Stimulated activated CD8-positive, alpha-beta memory T cell treated with anti-CD3 and anti-CD28 coated beads, Interleukin-4, amount 100 ng/mL, for 24 hours (primary cell): ENCODE data around the gene PTCHD4.

ENCODE experiments used
- DNase-seq: peaks from one replicate; pipeline ENCODE4 v3.0.0-alpha.2; 2020; ENCODE audit warnings: low read depth

The PTCHD4 gene

DNA sequence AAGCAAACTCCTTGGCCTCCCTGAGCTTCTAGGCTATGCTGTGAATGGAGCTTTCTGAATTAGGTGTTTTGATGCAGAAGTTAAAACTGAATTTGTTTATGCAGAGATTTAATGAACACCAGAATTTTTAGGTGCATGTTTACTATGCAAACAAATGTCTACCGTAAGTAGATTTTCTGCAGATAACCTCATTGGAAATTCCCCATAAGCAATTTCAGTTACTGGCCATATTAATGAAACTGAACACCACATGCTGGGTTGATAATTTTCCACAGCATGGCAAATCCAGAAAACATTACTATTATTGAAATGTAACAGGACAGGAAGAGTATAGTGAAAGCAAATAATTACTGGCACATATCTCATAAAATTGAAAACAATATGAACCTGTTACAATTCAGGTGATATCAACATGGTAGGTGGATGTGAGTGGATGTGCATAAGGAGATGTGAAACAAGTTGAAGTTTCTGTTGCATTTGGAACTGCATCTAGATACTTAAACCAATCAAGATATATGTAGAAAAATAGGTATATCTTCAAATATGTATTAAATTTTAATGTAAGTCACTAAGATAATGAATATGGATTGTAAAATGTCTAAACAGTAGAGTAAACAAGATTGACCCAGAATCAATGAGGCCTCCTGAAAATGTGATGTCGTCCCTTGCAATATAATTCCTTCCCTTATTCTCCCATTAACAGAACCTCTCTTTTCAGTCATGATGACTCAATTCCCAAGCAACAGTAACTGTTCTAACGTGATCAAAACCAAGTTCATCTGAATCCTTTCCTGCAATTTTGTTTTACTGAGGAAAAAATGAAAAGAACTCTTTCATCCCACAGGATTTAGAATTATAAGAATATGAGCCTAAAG is 11.0 kb downstream of the PTCHD4 start:
- DNase-seq = no peak

DNA sequence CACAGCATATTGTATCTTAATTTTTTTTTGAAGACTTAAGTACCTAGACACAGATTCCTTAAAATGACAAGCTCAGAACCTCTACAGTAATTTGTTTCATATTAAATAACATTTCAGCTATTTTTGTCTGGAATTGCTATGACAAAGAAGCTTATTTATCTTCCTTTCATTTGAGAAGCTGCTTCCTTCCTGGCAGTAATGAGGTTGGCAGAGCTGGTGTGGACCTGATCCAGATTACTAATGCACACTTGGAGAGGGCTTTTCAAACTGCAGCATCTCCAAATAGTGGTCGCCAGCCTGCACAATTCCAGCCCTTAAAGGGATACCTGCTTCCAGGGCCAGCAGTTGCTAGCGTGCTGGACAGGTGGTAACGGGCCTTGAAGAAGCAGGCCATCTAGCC is 12.1 kb downstream of the PTCHD4 start:
- DNase-seq = no peak

DNA sequence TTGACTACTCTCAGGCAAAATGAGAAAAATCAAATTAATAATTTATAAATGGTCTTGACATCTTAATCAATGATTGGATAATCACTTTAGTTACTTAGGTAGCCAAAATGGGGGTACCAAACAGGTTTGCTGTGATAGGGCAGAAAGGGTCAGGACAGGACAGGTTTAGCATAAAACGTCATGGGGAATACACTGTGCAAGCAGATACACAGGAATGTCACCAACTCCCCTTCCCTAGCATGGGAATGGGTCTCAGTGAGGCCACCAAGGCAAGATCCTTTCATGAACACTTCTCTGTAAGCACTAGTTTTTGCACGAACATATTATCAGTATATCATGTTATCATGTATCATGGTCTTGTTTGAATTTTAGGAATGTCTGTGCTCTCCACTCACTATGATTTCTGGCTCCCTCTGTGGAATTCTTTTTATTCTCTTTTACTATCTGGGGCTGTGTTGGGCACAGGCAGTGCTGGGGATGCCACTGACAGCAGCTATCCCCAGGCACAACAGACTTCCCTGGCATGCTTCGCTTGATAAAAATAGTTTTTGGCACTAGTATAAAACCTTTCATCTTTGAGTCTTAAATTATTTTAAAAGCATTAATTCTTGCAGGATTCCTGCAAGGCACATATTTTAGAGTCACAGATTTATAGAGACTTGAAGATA is 18.3 kb downstream of the PTCHD4 start:
- DNase-seq = no peak

DNA sequence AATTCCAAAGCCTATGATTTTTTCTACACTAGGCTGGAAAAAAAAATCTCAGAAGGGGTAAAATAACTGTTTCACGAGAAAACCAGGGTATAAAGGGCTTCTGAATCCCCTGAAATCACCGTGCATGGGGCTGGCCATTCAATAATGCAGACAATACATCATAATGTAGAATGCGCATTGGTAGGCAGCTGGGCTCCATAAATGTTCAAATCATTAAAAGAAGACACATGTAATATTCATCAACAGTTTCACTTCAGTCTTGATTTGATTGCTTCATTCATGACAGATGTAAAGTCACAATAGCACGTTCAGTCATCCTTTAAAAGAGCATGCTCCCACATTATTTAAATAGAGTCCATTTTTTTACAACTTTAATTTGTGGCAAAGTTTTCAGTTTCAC is 20.5 kb downstream of the PTCHD4 start:
- DNase-seq = no peak

DNA sequence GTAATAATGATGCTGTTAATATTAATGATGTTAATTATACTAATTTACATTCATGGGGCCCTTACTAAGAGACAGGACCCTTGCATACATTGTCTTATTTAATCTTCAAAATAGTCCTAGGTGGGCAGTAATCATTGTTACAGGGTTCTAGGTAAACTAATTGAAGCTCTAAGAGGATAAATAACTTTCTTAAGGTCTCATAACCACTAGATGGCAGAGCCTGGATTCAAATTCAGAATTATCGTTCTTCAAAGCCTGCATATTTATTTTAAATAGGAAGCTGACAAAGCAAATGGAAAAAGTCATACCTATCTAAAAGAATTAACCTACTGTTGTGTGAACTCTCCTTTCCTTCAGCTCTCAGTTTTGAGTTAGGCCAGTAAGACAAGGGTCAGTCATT is 23.5 kb downstream of the PTCHD4 start:
- no peak for DNase-seq

DNA sequence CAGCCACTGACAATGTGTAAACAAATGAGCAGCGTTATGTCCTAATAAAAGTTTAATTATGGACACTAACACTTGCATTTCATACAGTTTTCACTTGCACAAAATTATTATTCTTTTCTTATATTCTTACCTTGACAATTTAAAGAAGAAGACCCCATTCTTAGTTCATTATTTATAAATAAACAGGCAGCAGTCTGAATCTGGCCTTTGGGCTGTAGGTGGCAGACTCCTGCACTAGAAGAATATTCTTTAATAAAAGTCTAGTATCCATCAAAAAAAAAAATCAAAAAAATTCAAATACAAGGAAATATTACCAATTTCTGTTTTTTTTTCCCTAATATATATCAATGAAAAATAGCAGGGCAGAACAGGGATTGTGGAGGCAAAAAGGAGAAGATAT is 24.8 kb downstream of the PTCHD4 start:
- DNase-seq = no peak

DNA sequence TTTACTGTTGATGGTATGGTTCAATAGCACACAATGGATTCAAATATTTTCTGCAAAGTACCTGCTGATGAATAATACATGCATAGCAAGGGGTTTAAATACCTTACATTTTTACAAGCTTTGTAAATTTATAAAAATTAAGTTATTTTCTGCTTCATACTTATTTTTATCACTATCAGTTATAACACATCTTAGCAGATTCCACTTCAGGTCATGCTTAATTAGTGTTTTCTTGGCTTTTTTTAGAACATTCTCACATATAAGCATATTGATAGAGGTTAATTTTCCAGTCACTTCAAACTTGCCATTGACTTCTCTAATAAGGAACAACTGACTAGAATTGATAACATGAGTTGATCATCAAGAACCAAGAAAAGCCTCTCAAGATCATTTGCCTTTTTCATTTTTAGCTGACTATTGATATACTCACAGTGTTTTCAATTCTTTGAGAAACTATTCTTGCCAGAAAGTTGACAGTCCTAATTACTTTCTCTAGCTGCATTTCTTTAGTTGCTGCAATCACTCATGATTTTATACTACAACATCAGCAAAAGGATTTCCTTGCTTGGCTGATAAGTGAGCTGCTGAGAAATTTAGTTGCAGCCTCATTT is 25.8 kb downstream of the PTCHD4 start:
- DNase-seq = no peak

DNA sequence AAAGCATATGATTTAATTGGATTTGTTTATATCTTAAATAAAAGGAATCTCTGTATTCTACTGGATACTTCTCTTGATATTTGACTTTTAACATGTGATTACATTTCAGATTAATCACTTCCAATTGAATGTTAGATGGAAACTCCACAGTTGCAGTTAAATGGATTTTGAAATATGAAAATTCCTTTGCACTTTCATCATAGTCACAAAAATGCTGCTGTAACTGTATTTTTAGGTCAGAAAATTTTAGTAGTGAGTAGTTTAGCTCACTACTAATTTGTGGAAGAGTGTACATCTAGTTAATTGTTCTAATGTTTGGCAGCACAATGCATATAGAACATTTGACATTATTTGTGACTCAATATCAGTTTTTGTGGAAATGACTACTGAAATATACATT is 26.8 kb downstream of the PTCHD4 start:
- no peak for DNase-seq

DNA sequence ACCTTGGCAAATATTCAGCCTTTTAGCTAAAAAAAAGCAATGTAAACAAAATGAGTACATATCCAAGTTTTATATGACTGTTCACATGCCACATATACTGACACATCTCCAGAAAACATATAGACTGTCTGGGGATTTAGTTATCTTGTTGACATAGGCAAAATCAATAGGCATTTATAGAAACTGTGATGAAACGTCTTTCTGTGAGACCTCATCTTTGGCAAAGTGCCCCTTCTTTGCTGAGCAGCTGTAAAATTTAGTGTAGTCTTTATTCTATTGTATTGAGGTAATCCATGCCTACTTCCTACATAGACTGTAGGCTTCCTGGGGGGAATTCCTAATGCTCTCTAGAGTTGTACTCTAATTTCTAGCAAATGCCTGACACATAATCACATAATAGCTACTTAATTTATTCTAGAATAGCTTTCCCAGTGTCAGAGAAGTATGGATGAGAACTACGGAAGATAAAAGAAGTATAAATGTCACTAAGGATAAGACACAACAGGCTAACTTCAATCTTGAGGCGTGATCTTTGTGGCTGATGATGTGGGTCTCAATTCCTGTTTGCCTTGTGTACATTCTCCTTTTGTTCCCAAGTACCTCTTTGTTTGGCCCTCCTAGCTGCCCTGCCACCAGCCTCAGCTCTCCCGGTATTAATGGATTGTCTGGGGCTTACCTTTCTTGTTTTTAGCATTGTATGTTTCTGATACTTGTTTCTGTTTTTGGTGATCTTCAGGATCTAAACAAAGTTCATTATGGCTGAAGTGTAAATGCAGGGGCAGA is 30.6 kb downstream of the PTCHD4 start:
- no peak for DNase-seq

DNA sequence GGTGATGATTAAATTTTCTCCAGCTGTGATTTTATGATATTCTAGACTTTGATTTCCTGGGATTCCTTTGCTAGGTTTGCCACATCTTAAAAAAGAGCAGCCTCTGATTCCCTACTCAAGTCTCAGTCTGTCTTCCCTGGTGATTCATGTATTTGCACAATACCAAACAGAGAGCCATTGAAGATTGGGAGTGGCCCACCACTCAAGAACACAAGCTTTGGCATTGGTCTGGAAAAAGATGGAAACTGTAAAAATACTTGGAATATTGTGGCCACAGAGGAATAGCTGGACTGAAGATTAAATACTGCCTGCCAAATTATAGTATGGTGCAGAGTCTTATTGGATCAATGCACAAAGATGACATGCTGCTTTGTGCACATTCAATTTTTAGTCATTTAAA is 32.9 kb downstream of the PTCHD4 start:
- DNase-seq = no peak

DNA sequence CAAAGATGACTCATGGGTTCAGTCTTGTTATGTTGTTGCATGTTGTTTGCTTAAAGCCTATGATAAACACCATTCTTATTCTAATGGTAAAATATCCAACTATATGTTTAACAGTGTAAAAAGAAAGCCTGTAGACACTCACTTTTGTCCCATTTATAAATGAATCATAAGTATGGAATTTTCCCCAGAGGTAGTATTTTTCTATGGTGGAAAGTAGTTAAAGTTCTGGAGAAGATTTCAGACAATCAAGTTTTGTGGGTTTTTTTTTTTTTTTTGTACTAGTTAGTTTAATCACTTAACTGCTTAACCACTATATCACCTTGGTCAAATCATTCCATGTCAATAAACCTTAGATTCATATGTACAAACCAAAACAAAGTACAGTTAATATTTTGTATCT is 35.8 kb downstream of the PTCHD4 start:
- no peak for DNase-seq

DNA sequence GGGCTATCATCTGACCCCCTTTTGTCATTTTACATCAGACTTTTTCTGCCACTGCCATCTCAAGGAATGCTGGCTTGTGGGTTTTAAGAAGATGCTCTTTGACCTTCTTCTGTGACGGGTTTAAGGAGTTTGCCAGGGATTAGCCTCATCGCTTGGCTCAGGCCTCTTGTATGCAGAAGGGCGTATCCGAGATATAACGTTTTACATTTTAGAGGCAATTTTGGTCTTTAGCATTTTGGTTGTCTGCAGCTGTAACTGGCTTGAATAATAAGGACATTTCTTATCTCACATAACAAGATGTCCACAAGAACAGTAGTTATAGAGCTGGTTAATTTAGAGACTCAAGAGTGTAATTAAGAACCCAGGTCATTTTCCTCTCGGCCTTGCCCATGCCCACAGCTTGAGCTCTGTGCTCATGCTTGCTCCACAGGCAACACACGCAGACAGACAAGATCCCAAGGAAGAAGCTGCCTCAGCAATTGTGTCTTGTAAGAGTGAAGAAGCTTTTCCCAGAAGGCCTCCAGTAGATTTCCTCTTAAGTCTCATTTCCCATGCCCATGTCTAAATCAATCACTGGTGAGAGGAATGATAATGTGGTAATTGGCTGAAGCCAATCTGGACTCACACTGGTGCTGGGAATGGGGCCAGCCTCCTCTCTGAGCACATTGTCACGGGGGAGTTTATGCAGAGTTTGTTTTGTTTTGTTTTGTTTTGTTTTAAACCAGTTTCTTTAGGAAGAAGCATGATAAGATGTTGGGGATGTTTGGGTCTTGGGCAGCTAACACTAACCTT is 36.8 kb downstream of the PTCHD4 start:
- DNase-seq = no peak

DNA sequence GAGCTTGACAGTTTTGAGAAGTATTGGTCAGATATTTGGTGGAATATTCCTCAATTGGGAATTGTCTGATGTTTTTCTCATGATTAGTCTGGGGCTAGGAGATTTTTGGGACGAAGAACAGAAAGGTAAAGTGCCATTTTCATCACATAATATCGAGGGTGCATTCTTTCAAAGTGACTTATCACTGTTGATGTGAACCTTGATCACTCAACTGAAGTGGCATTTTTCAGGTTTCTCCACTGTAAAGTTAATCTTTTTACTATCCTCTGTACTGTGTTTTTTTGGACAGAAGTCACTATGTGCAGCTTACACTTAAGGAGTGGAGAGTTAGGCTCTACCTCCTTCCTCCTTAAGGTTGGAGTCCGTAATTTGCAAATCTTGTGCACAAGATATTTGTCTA is 39.2 kb downstream of the PTCHD4 start:
- no peak for DNase-seq

DNA sequence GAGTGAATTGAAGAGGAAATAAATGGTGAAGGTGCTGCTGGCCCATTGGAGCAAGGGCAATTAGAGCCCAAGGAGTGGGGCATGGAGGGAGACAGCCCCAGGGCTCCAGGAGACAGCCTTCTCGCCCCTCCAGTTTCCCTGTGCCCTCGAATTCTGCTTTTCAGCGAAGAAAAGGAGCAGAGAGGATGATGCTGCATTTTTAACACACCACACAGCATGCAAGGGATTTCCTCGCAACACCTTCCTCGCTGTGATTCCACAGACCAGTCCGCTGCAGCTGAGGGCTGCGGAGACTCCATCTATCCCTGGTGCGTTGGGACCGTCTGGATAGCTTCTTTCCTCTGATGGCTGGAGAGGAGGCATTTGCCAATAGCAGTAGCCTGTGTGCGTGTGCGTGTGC is 41.7 kb downstream of the PTCHD4 start:
- no peak for DNase-seq

DNA sequence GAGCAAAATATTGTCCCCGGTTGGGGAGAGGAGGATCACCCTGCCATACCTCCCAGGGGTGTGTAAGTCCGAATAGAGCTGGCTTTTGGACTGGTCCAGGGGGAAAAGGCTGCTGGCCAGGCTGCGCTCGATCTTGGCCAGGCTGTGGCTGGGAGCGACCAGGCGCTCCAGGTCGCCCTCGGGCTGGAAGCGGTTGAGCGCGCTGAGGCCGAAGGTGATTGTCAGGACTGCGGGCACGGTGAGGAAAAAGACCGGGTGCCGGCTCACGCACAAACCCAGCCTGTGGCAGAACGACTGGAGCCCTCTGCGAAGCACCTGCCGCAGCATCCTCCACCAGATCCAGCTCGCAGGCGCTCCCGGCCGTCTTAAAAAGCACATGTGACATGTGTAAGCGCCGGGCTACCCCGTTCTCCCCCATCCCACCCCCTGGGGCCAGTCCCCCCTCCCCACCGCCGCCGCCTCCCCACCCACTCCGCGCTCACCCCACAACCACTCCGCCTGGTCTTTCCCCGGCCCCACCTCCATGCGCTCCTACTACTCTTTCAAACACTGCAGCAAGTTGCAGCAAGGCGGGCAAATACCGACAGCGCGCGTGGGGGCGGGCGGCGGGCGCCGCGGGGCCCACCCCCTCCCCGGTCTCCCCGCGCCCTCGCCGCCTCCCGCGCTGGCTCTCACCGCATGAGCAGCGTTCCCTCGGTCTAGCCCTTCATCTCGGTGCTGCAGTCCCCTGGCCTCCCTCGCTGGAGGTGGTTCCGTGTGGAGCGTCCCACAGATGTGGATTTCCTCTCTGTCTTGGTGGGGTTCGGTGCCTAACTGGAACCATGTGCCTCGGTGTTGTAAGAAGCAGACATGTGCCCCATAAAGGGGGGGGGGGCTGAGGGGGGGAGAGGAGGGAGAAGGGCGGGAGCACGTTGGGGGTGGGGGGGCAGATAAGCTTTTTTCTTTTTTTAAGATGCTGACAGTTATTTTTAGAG is 42.4 kb downstream of the PTCHD4 start:
- no peak for DNase-seq

DNA sequence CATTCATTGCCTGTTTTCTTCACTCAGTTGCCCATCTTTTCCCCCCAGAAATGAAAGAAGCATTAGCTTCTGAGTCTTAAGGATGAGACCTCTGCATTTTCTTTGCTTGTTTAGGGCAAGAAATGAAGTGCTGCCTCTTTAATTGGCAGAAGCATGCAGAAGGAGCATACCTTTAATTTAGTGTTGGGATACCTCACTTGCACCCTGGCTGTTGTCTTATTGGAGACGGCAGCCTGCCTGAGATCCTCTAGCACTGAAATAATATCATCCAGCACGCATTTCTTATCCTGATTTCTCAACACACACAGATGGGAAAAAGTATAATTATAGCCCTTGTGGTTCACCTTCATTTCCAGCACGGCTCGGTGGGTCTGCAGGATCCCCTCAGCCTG is 43.1 kb downstream of the PTCHD4 start:
- no peak for DNase-seq

DNA sequence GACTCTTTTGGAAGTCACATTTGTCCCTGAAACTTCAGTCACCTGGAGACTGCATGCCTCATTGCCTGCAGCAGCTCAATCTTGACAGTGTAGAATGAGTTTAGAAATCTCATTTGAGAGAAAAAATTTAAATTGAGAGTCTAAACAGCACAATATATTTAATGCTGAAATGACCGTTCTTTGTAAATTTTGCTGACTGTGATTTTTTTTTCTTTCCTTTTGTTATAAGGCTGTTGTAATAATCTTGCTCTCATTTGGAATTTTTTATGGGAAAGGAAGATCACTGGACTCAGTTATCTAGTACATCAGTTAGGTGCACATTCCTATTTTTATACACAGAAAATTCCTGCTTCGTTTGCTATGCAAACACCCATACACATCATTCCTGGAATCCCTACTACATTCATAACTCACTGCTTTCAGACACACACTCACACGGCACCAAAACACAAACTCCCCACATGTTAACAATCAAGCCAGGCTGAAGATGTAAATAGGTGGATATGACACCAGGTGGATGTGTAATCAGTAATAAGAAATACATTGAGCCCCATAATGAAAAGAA is 43.8 kb downstream of the PTCHD4 start:
- no peak for DNase-seq

DNA sequence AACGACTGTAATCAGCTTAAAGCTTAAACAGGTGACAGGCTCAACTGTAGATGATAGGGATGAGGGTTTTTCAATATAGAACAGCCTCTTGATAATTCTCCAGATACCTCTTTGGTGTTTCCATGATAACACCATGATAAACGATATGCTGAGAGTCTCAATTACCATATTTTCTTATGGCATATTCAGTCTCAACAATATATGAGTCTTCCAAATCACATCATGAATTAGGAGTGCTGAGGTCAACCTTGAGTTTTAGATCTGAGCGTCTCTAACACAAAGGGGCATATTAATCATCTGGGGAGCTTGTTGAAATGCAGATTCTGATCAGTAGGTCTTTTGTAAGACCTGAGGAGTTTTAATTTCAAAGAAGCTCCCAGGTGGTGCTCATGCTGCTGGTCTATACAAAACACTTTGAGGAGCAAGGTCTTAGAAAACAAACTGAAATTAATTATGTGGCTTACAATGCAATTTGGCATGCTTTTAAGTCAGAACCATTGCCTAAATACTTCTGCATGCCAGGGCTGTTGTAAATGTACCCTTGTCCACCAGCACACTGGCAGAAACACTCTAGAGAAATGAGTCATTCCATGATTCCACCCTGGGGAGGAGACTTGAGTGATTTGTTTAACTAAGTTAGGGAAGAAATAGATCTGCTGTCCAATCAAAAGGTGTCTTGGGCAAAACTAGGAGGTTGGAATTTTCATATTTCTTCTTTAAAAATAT is 49.6 kb downstream of the PTCHD4 start:
- no peak for DNase-seq
